Hematopoietic multipotent progenitor cell treated with erythropoietin and hydrocortisone succinate and interleukin-3 and kit ligand, for 15 days (in vitro differentiated cells): ENCODE results near the gene TCTN3.
A peak's percentile ranks its signal among the peaks of the same experiment; 100 is the strongest.
"Not testable (repeated sequence)": the region's sequence is repeated elsewhere in the genome, so short reads cannot be mapped to it uniquely, and the experiment has no call there.

ENCODE experiments used
- DNase-seq: peaks from one replicate; pipeline ENCODE4 v3.0.0-alpha.2; 2015; ENCODE audit warnings: low spot score

TCTN3 gene

GRCh38 chr10:95683966-95684365, 9.8 kb downstream of the TCTN3 start:
- DNase-seq, result no peak

- no peak for DNase-seq
These were observed 18.2 kb downstream of the TCTN3 start for GRCh38 chr10:95675403-95676116.

DNA sequence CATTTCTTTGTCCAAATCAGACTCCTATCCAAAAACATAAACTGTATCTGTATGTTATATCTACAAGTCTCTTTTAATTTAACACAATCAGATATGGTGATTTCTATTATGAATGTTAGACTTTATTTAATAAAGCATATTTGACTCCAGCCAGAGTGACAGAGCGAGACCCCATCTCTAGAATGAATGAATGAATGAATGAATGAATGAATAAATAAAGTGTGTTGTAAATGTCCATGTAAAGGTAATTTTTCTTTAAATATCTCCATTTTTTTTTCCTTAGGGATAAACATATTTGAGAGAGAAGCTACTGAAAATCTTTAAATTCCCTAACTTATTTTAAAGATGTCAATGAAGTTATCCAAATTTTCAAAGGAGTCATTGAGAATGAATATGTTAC, 19.1 kb downstream of the TCTN3 start:
- no peak for DNase-seq

GRCh38 chr10:95672641-95673040, 21.1 kb downstream of the TCTN3 start:
- not testable (repeated sequence) for DNase-seq

DNA sequence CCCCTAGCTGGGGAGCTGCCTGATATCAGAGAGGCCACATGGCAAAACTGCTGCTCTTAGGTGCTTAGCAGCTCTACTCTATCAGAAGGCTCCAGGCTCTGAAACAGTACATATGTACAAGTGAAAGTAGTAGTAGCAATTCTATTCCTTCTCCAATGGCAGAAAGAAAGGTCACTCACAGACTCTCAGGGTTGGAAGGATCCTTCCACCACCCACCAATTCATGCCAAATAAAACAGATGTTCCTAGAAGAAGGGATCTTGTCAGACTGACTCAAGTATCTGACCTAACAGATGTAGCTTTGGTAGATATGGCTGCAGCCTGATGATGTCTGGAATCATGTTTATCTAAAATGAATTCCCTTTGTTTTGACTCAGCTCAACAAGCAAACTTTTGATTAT, 29.2 kb downstream of the TCTN3 start:
- DNase-seq, result peak; percentile 84

- DNase-seq, result peak; percentile 39
These were observed 30.2 kb downstream of the TCTN3 start for GRCh38 chr10:95663496-95663895.

- no peak for DNase-seq
These were observed 31.9 kb downstream of the TCTN3 start for GRCh38 chr10:95661818-95662217.

DNA sequence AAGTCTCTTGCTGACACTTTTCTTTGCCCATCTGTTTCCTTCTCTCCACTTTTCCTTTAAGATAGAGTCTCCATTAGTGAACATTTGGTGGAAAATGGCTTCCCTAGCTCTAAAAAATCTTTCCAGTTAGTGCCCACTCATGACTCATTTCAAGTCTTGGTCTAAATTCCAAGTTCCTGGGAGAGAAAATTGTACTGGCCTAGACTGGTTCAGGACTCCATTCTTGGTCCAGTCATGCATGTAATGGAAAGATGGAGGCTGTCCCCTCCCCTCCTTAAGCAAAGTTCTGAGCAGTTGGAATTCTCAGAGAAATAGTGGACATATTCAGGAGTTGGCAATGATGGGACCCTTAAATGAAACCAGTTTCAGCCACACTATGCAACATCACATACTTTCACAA, 33.4 kb downstream of the TCTN3 start:
- DNase-seq, result no peak

GRCh38 chr10:95657250-95657649, 36.5 kb downstream of the TCTN3 start:
- no peak for DNase-seq

- peak; percentile 81 for DNase-seq
These were observed 37.2 kb downstream of the TCTN3 start, which contains the start of gene ALDH18A1 for GRCh38 chr10:95656291-95657164. ALDH18A1 (minus strand) TSS chr10:95656711; CDS start chr10:95653377, 3,334 bp downstream.

DNA sequence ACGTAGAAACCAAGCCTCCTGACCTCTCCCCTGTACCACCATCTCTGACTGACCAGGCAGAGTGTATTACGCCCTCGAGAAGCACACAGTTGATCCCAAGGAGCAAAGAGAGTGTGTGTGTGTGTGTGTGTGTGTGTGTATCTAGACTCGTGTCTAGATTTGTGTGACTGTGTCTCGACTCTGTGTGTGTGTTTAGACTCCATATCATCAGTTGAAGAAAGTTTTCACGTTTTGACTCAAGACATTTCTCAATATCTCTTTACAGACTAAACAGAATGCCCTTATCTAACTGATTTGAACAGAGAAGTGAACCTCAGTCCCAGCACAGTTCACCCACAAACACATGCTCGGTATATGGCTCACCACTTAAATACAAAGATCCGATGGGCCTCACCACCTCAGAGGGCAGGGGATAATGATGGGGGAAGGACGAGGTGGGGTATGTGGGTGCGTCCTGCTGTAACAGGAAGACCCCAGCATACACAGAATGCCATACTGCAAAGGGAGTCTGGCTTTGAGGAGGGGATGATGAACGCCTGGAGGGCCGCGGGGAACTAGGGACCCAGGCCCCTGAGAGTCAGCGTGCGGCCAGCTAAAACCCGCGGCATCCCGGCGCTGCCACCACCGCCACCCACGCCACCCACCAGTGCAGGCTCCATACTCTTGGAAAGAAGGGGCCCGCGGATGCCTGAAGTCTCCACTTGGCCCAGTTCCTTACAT, 38.0 kb downstream of the TCTN3 start:
- no peak for DNase-seq

- DNase-seq, result no peak
These were observed 39.8 kb downstream of the TCTN3 start for GRCh38 chr10:95653895-95654294.

DNA sequence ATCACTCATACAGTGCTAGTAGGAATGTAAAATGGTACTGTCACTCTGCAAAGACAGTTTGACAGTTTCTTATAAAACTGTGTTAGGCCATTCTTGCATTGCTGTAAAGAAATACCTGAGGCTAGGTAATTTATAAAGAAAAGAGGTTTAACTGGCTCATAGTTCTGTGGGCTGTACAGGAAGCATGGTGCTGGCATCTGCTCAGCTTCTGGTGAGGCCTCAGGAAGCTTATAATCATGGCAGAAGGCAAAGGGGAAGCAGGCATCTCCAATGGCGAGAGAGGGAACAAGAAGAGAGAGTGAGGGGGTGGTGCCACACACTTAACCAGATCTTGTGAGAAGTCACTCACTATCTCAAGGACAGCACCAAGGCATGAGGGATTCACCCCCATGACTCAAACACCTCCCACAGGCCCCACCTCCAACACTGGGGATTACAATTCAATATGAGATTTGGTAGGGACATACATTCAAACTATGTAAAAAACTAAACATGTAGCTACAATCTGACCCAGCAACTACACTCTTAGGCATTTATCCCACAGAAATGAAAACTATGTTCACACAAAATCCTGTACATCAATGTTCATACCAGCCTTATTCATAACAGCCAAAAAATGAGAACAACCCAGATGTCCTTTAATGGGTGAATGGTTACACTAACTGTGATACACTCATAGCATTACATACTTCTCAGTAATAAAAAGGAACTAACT, 42.2 kb downstream of the TCTN3 start:
- DNase-seq, result no peak

- DNase-seq, result no peak
These were observed 43.5 kb downstream of the TCTN3 start for GRCh38 chr10:95650232-95650631.

DNA sequence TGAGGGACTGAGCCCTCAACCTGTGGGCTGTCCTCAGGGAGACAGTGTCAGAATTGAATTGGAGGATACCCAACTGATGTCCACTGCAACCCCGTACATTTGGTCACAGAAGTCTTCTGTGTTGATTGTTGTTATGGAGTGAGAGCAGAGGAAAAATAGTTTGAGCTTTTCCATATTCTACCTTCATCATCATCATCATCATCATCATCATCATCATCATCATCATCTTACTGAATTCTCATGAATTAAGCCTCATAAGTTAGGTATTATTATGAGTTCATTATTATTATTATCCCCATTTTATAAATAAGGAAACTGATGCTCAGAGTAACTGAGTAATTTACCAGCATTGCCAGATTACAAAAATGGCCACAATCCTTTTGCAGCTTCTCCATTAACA, 45.6 kb downstream of the TCTN3 start:
- DNase-seq, result no peak

DNA sequence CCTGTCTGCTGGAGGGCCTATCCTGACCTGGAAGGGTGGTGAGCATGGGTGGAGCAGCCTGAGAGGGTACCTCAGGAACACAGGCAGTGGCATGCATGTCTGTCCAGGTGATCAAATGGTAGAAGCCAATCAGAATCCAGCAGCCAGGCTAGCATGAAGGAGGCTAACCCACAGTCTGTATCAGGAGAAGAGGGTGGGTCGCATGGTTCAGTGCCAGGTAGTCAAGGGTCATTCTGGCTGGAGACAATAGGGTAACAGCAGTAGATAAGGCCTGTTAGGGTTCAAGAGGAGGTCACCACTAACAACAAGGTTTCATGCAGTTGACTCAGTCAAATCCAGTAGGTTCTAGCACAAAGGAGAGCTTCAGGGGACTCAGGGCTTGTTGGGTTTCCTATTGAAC, 47.6 kb downstream of the TCTN3 start:
- DNase-seq, result no peak

- DNase-seq, result no peak
These were observed 48.8 kb downstream of the TCTN3 start for GRCh38 chr10:95644901-95645300.

DNA sequence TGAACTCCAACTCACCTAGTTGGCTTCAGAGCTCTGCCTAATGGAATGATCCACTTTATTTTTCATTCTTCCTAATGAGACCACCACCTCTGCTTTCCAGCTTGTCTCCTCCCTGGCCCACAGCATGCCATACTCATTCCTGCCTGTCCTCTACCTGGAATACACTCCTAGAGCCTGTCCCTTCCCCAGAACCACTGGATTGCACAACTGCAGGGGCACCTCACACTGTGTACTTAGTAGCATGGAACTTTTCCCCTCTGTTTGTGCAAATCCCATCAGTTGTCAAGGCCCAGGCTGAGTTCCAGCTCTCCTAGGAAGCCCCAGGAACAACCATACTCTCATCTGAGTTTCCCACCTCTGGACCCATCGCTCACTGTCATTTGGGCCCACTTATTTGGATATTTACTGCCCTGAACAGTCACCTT, 52.8 kb downstream of the TCTN3 start:
- DNase-seq, result no peak

DNA sequence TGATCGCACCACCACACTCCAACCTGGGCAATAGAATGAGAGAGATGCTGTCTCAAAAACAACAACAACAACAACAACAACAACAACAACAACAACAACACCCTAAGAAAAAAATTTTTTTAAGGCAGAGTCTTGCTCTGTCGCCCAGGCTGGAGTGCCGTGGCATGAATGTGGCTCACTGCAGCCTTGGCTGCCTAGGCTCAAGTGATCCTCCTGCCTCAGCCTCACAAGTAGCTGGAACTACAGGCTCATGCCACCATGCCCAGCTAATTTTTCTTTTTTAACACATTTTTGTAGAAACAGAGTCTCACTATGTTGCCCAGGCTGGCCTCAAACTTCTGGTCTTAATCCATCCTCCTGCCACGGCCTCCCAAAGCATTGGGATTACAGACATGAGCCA, 55.8 kb downstream of the TCTN3 start:
- DNase-seq, result no peak

DNA sequence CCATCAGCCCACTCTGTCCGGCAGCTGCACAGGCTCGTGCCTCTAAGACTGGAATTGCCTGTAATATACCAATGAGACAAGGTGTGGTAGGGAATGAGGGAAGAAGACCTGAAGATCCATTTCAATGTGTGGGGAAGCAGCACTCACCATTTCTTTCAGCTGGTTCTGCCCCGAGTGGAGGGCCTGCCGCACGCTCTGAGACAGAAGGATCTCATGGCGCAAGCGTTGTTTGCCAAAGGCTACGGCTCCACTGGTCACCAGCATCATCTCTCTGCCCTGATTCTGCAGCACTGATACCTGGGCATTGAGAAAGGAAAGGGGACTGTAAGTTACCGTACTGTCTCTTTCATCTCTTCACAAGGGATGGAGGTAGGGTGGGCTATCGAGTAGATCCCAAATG, 56.6 kb downstream of the TCTN3 start:
- DNase-seq, result no peak

DNA sequence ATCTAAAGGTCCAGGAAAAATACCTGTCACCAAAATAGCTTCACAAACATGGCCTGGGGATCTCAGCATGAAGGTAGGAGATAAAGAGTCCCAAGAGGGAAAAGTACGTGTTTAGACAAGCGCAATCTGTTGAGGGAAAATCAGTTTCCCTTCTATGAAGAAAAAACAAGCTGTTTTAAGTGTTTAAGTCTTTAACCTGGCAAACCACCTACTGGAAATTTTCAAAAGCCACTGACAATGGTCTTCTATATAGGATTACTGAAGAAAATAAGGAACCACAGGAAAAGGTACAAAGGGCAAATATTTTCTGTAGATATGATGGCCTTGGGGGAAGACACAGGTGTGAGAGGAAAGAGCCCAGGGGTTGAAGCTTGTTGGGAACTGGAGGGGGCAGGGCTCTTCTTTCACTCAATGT, 58.4 kb downstream of the TCTN3 start:
- no peak for DNase-seq

GRCh38 chr10:95628786-95629185, 64.9 kb downstream of the TCTN3 start:
- DNase-seq, result no peak
